A172 (cell line): ENCODE measurements around the gene GPR152. TPM values are rescaled to one million over a fixed set of nuclear protein-coding genes. Genes with fewer than 3 reads are reported as not detected.
A peak's percentile ranks its signal among the peaks of the same experiment; 100 is the strongest.

Experiments used
- DNase-seq: peaks from one replicate; pipeline ENCODE4 v3.0.0-alpha.2; 2015; ENCODE audit warnings: low spot score
- total RNA-seq: library from RNA; depleted of rRNA; stranded (reverse); fragments of >200 nt; shearing (Covaris generic); gene quantifications from 2 replicates; pipeline ENCODE4 v1.2.3, GENCODE V29; 2014

GPR152 gene
- total RNA-seq, 1 experiment from 2014 or later: not detected

DNA sequence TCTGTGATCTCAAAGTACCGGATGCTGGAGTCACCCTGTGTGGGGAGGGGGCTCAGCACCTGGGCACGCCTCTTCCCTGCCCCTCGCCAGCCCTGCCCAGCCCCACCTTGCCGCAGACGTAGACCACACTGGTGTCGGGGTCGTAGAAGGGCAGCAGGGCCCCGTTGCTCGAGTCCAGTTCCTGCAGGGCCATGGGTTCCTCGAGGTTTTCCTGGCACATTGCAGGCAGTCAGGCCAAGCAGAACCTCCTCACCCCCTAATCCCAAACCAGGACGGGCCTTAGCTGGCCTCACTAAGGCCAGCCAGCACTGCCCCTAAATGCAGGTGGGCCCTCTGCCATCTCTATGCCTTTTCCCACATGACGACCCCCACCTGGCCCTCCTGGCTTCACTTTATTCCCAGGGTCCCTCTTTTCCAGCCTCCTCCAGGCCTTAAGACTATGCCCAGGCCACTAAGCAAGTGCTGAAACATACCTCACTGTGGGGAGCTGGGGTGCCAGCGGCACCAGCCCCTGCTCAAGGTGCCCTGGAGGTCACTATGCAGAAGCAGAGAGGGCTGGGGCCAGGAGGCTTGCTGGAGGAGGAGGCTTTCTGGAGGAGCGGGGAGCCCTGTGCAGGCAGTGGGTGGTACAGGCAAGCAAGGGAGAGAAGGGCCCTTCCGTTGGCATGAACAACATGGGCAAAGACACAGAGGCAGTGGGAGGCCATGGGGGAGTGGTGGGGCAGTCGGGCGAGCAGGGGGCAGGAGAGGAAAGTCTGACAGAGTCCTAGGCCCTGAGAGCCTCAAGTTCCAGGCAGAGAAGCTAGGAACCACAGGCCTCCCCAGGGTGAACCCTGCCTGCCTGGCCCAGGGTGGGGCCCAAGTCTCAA lies 12.1 kb downstream of the GPR152 start:
- DNase-seq: no peak

DNA sequence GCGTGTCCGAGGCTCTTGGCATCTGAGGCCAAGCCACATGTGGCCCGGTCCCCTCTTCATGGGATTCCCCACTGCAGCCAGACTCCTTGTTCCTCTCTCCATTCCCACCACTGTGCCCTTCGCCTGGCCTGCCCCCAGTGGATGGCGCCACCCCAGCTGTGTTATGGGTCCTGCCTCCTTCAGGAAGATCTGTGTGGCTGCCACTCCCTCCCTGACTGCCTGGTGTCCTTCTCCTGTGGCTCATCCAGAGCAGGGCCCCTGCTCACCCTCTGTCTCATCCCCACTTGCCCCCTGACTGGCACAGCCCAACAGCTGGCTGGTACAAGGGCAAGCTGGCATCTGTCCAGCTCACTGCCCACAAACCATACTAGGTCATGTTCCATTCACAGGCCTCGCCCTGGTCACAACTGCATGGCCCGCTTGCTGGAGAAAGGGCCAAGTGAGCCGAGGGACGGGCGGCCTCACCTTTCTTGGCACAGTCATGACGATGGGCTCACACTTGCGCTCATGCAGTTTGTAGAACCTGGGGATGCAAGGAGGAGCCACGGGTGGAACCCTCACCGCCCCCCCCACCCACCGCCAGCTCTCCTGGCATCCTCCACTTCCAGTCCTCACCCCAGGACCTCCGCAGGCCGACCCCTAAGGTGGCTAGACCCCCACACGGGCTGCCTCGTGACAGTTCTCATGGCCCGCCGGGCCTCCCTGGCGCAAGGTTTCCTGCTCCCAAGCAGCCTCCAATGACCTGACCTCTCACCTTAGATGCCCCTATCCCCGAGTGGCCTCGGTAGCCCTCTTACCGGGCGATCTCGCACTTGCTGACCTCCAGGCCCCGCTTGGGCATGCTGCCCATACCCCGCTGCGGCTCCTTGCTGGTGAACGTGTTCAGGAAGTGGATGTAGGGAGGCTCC lies 13.0 kb downstream of the GPR152 start:
- peak; percentile 50 for DNase-seq

DNA sequence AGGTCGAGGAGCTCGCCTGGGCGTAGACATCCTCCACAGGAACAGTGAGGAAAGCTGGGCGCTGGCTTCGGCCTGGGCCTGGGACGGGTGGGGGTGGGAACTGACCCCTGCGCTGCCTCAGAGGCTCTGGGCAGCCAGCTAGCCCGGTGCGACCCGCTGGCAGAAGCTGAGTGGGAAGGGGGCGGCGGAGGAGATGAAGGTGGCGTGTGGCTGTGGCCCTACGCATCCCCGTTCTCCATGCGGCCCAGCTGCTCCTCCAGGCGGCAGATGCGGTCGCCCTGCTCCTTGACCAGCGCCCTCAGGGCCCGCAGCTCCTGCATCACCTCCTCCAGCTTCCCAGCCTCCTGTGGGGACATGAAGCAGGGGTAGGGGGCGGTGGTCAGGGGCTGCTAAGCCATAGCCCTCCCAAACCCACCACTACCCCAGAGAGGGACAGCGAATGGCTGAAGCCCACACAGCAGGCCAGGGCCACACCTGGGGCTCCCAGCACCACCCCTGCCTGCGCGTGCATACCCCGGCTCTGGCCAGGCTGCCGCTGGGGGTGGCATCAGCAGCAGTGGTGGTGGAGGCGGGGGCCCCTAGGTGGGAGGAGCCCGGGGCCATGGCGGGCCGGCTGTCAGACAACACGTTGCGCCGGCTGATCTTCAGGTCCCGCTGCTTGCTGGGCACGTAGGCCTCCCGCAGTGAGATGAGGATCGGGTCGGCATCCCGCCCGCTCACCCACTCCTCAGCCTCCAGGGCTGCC lies 14.2 kb downstream of the GPR152 start:
- no peak for DNase-seq

DNA sequence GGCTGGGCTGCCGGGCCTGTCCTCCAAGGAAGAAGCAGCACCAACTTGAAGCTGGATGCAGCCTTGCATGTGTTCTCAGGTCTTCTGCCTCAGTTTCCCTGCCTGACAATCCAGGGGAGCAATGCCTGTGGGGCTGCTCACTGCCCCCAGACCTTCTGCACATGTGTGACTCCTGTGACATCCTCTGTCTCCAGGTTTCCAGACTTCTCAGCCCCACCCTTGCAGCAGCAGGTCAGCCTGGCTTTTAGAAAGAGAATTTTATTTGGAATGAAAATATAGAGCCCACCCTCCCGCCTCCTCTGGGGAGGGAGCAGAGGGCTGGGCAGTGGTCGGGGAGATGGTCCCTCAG lies 14.7 kb downstream of the GPR152 start:
- DNase-seq: no peak

DNA sequence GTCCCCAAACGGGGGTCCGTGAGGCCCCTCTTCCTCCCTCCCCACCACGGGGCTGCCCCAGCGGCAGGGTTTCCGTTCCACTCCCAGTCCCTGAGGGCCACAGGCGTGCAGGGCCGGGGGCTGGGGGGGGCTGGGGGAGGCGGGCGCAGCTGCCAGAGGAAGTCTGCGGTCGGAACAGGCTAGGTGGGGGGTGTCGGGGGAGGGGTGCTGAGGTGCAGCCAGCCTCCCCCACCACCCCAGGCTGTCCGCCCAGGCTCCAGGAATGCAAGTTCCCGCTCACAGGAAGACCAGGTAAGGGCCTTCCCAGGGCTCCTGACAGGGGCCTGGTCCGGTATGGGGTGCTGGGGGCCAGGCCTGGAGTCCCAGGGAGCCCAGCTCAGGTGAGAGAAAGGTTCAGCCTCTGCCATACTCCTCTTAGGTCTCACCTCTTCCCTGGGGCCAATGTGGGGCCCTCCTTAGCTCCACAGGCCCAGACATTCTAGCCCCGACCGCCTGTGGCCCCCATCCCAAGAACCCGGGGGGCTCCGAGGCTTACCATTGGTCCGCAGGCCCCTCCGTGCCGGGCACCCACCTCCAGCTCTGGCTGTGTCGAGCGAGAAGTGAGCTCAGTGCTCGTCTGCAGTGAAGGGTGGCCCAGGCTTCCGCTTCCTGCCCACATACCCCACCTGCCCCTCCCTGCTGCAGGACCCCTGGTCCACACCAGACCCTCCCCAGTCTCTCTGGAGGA lies 15.3 kb downstream of the GPR152 start, which contains the start of gene PTPRCAP:
Gene PTPRCAP (minus strand): TSS at position 601 of the 727 bp plus-strand sequence. CDS start 63 bp downstream, at position 538.
- no peak for DNase-seq

DNA sequence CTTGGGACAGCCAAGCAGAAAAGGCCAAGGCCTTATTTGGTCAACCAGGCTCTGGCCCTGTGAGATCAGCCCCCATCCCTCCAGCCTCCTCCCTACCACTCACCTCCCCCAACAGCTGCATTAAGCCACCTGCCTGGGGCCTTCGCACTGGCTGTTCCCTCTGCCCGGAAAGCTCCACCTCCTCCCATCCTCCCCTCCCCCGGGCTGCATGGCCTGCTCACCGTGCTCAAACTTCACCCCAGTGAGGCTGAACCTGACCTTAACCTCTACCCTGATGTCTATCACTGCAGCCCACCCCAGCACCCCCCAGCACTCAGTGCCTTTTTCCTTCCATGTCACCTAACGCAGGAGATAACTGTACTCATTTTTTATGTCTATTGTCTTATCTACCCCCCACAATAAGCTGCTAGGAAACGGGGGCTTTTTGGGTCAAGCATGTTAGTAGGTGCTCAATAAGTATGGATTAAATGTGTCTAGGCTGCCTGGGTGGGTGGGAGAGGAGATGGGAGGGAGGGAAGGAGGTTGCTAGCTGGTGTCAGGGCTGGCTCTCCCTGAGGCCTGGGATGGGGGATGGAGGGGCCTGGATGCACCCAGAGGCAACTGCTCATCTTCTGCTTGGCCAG lies 16.0 kb downstream of the GPR152 start:
- no peak for DNase-seq

DNA sequence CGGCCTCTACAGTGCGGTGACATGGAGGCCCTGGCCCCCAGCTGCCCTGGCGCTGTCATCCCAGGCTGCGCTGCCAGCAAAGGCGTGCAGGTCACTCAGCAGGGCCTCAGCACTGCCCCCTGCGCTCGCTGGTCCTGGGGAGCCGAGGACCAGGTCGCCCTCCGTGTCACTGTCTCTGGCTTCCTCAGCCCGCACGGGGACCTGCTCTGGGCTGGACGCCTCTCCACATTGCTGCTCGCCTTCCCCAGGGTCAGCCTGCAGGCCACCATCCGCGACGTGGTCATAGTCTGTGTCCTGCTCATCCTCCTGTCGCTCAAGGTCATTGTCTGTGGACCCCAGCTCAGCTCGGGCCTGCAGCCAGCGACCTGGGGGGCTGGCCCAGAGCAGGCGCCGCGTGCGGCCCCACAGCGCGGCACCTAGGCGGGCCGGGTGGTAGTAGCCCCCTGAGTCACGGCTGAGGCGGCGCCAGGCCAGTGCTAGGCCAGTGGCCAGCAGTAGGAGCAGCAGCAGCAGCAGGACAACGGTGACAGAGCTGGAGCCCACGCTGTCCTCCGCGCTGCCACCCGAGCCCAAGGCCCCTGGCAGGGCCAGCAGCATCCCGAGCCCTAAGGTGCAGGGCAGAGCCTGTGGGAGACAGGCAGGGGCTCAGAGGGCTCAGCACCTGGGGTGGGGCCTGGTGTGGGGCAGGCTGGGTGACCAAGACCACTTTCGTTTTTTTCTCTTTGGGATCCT lies 16.6 kb downstream of the GPR152 start:
- DNase-seq: no peak

DNA sequence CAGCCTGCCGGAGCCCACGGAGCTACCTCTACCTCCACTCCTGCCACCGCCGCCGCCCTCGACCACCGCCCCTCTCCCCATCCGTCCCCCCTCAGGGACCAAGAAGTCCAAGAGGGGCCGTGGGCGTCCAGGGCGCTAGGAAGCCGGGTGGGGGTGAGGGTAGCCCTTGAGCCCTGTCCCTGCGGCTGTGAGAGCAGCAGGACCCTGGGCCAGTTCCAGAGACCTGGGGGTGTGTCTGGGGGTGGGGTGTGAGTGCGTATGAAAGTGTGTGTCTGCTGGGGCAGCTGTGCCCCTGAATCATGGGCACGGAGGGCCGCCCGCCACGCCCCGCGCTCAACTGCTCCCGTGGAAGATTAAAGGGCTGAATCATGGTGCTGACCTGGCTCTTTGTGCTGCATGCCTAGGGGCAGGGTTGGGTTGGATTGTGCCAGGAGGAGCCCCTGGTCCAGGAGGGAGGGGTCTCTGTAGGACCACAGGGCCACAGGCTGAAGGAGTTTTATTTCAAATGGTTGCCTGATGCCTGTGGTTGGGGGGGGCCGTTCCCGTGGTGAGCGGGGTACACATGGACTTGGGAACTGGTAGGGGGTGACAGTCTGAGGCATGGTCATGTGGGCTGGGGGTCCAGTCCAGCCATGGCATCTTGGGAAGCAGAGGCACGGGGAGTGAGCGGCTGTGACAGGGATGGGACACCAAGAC lies 17.4 kb downstream of the GPR152 start:
- peak; percentile 30 for DNase-seq

DNA sequence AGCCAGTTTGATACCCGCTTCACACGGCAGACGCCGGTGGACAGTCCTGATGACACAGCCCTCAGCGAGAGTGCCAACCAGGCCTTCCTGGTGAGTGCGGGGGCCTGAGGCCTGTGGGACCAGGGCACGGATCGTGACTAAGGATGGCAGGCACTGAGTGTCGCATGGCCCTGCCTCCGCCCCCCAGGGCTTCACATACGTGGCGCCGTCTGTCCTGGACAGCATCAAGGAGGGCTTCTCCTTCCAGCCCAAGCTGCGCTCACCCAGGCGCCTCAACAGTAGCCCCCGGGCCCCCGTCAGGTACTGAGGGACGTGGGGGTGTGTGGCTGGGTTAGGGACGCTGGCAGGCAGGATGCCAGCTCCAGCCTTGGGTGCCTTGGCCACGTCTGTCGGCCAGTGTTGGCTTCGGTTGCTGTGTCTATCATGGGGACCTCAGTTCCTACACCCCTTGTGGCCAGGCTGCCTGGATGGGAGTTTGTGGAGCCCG lies 18.1 kb downstream of the GPR152 start:
- DNase-seq: no peak

DNA sequence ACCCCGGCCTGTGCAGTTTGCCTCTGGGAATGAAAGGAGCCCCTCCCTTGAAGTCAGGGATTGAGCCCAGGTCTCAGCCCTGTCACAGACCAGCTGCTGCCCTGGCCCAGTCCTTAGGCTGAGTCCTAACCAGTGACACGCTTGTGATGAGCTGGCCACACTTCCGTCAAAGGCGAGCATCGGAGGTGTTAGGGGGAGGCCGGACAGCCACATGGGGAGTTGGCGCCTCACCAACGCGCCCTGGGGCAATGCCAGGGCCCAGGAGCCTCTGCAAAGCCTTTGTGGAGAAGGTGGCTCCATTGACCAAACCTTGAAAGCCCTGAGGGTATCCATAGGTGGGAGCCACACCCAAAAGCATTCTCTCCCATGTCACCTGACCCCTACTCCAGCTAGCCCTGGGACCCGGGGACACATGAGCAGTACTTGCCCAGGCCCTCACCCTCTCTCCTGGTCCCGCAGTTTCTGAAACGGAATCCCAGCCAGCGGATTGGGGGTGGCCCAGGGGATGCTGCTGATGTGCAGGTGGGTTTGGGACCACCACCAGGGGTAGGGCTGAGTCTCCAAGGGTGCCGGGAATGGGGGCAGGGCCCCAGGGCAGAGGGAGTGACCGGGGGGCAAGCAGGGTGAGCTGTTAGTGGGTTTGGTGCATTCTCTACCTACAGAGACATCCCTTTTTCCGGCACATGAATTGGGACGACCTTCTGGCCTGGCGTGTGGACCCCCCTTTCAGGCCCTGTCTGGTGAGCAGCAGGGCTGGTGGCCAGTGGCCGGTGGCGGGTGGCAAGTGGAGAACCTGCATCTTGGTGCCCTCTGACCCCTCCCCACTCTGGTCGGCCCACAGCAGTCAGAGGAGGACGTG lies 18.8 kb downstream of the GPR152 start:
- DNase-seq: no peak

DNA sequence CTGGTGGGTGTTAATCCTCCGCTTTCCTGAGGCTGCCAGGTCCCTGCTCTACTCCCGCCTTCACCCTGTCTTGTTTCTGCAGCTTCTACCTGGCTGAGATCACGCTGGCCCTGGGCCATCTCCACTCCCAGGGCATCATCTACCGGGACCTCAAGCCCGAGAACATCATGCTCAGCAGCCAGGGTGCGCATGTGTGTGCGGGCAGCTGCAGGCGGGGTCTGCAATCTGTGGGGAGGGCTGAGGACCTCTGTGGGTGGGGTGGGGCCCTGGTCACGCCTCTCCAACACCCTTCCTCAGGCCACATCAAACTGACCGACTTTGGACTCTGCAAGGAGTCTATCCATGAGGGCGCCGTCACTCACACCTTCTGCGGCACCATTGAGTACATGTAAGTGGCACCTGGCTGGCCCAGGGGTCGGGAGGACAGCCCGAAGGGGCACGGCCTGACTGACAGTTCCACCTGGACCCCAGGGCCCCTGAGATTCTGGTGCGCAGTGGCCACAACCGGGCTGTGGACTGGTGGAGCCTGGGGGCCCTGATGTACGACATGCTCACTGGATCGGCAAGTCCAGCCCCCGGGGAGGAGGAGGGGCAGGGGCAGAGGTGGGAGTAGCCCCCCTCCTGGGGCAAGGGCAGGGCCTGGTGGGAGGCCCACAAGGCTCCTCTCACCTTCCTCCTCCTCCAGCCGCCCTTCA lies 19.7 kb downstream of the GPR152 start:
- DNase-seq: no peak

DNA sequence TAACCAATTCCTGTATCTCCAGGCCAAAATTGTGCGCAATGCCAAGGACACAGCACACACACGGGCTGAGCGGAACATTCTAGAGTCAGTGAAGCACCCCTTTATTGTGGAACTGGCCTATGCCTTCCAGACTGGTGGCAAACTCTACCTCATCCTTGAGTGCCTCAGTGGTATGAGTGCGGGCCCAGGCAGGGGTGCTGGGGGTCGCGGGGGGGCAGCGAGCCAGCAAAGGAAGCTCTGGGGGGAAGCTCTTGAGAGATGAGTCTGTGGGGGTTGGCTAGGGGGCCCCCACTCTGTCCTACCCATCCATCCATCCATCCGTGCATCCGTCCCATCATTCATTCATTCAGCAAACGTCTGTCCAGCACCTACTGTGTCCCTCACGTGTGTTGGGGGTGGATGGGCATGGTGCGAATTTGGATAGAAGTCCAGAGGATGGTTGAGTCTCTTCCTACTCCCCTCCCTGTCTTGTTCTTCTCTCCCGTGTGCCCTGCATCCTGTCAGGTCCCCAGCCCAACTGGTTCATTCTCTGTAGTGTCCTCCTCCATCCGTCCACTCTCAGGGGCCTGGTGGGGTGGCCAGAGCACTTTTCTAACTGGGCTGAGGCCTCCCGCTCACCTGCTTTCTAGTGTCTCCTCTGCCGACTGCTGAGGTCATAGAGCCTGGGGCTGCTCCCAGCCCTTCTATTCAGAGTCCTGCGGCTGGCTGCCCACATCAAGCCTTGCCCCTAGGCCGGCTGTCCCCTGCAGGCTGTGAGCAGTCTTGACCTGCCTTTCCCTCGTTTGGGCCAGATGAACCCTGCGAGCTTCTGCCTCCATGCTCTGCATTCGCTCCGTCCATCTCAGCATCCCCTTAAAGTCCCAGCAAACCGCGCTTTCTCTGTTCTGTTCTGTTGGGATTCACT lies 20.9 kb downstream of the GPR152 start:
- no peak for DNase-seq

DNA sequence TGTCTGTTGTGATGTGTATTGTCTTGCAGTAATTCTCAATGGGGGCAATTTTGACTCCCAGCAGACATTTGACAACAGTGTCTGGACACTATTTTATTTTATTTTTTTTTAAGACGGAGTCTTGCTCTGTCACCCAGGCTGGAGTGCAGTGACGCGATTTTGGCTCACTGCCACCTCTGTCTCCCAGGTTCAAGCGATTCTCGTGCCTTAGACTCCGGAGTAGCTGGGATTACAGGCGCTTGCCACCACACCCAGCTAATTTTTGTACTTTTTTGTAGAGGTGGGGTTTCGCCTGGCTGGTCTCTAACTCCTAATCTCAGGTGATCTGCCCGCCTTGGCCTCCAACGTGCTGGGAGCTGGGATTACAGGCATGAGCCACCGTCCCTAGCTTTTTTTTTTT lies 22.8 kb downstream of the GPR152 start:
- no peak for DNase-seq

DNA sequence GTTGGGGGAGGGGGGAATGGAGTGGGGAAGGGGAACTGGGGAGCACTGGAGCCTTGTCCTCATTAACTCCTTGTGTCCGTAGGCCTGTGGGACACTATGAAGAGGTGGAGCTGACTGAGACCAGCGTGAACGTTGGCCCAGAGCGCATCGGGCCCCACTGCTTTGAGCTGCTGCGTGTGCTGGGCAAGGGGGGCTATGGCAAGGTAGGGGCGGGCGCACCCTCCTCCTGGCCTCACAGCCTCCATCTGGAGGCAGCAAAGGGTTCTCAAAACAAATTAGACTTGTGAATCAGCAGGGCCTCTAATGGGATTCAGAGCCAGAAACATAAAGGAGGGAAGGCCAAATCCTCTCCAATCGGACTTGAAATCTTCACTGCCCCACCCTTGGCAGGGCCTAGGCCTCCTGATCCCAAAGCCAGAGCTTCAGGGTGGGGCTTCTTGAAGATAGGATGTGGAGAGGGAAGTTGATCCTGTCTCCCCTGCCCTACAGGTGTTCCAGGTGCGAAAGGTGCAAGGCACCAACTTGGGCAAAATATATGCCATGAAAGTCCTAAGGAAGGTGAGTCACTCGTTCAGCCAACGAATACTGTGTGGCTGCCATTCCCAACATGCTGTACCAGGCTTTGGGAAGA lies 23.4 kb downstream of the GPR152 start:
- DNase-seq: no peak

DNA sequence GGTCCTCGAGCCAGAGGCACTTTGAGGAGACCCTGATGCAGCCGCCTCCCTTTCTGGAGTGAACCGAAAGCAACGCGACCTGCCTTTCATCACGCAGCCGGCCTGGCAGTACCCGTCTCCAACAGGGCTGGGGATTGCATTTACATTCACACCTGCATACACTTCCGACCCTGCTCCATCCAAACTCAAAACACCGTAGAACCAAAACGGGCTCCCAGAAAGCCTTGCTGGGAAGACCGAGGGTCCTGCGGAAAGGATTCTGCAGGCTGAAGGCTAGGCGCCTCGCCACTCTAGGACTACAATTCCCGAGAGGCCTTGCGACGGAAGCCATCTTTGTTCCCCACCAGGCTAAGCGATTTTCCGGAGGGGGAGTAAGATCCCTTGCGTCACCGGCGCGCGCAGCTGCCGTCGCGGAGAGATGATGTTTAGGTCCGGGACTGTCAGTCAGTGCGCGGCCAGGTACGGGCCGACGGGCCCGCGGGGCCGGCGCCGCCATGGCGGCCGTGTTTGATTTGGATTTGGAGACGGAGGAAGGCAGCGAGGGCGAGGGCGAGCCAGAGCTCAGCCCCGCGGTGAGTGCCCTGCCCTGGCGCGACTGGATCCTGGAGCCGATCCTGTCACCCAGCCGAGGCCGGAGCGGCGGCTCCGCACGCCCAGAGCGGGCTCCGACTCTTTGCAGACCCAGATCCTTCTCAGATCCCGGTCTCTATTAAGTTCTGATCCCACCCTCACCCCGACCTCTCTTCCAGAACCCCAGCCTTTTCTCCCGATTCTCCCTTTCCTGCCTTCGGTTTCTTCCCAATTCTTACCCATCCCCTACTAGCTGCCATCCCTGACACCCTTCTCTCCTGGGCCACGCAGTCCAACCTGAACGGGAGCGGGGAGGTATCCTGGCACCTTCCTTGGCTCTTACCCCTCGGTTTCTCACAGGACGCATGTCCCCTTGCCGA lies 24.2 kb downstream of the GPR152 start, which contains the start of gene RPS6KB2:
Gene RPS6KB2 (plus strand): TSS at position 443 of the 950 bp plus-strand sequence. CDS start 52 bp downstream, at position 495.
- peak; percentile 91 for DNase-seq
